HepG2 (cell line): ENCODE data around the gene APCDD1L. TPM values are rescaled to one million over a fixed set of nuclear protein-coding genes. Genes with fewer than 3 reads are reported as not detected.

Source experiments
- ATAC-seq: fragments of 200-7000 bp; cut with Tn5 transposase; 3 replicates; pipeline ENCODE4 v1.9.1; 2020; ENCODE audit warnings: mild to moderate bottlenecking, moderate library complexity
- BruUV-seq: library from RNA; stranded (reverse); fragments of 400-500 nt; replicated peaks from 2 replicates; lab custom pipeline; 2021; lab: Mats Ljungman, UMichigan
- CTCF ChIA-PET: fragments of 300-600 bp; formaldehyde crosslinking; extraction: SDS; loops from one replicate; lab custom pipeline; 2021; ENCODE audit warnings: low total read pairs, inconsistent platforms, low intra/inter-chr PET ratio; lab: Yijun Ruan, JAX
- POLR2A ChIA-PET: fragments of 350-600 bp; sonication (Branson Sonifier 250); formaldehyde crosslinking; loops from one replicate; lab custom pipeline; 2020; ENCODE audit warnings: antibody characterized with exemption, inconsistent platforms; lab: Yijun Ruan, JAX
- DNase-seq: peaks from one replicate; pipeline ENCODE4 v3.0.0-alpha.2; 2015; ENCODE audit warnings: low spot score
- FAIRE-seq: peaks from 3 replicates; lab custom pipeline; 2011; peaks lifted over from hg19 to GRCh38; lab: Jason Lieb, UNC
- H2AFZ ChIP-seq: one replicate; pipeline ENCODE4 v1.6.1; 2011; ENCODE audit warnings: low read length, inconsistent platforms
- H3K27ac ChIP-seq: fragments of 300-600 bp; 3 replicates; pipeline ENCODE4 v1.8.0; 2011; ENCODE audit warnings: mixed run types, mild to moderate bottlenecking, mixed read lengths, low read length, inconsistent platforms; ENCODE audit not compliant: insufficient read depth; ENCODE audit errors: extremely low read length
- H3K27me3 ChIP-seq, 2 experiments: fragments of 200-600 bp in 1 of 2; 2 replicates in 1 of 2; 3 replicates in 1 of 2; pipeline versions ENCODE4 v1.6.0 to v1.8.0; 2011; ENCODE audit warnings: low read length in 2 of 2, mild to moderate bottlenecking in 2 of 2, moderate library complexity in 2 of 2, inconsistent platforms in 1 of 2; ENCODE audit not compliant: insufficient read depth in 2 of 2, control insufficient read depth in 1 of 2
- H3K36me3 ChIP-seq, 2 experiments: fragments of 200-600 bp in 1 of 2; replicated peaks in 1 of 2; 2 replicates in 1 of 2; 3 replicates in 1 of 2; pipeline versions ENCODE4 v1.5.1 to v1.8.0; 2011; ENCODE audit warnings: low read length in 2 of 2, inconsistent platforms in 1 of 2; ENCODE audit not compliant: insufficient read depth in 2 of 2, control insufficient read depth in 1 of 2
- H3K4me1 ChIP-seq: 2 replicates; pipeline ENCODE4 v1.5.1; 2012; ENCODE audit warnings: low read length, inconsistent platforms; ENCODE audit not compliant: insufficient read depth
- H3K4me2 ChIP-seq: 2 replicates; pipeline ENCODE4 v1.6.0; 2011; ENCODE audit warnings: low read depth, low read length, inconsistent platforms
- H3K4me3 ChIP-seq, 3 experiments: fragments of 200-600 bp in 1 of 3; sonication (generic), shearing (Covaris generic) in 1 of 3; replicated peaks in 1 of 3; 2 replicates each; pipeline ENCODE4 v1.5.1; 2011 to 2016; ENCODE audit warnings: low read length in 3 of 3, inconsistent platforms in 2 of 3, low read depth in 2 of 3, mild to moderate bottlenecking in 2 of 3, control low read depth in 1 of 3, mixed read lengths in 1 of 3; ENCODE audit not compliant: insufficient read depth in 1 of 3
- H3K79me2 ChIP-seq: one replicate; pipeline ENCODE4 v1.6.1; 2011; ENCODE audit warnings: low read length, inconsistent platforms; ENCODE audit not compliant: insufficient read depth
- H3K9ac ChIP-seq: 2 replicates; pipeline ENCODE4 v1.6.0; 2011; ENCODE audit warnings: mild to moderate bottlenecking, low read depth, low read length, inconsistent platforms; ENCODE audit not compliant: insufficient read depth
- H3K9me3 ChIP-seq: 2 replicates; pipeline ENCODE4 v1.5.1; 2012; ENCODE audit warnings: mild to moderate bottlenecking, low read length
- H4K20me1 ChIP-seq: 2 replicates; pipeline ENCODE4 v1.6.0; 2011; ENCODE audit warnings: inconsistent platforms, mild to moderate bottlenecking, low read length, moderate library complexity; ENCODE audit not compliant: insufficient read depth
- AHR ChIP-seq: IDR thresholded peaks from 2 replicates; pipeline ENCODE4 v1.6.1; 2018; ENCODE audit warnings: missing genetic modification reagents, missing compliant biosample characterization
- FOXA3 ChIP-seq: IDR thresholded peaks from 2 replicates; pipeline ENCODE4 v1.6.1; 2016; ENCODE audit warnings: missing genetic modification reagents, missing compliant biosample characterization
- KAT8 ChIP-seq: IDR thresholded peaks from 2 replicates; pipeline ENCODE4 v1.6.1; 2016; ENCODE audit warnings: missing genetic modification reagents, missing compliant biosample characterization
- KDM5A ChIP-seq: fragments of 200-600 bp; sonication (generic); IDR thresholded peaks from 2 replicates; pipeline ENCODE4 v1.7.0; 2018; ENCODE audit warnings: antibody characterized with exemption, mild to moderate bottlenecking, low read length, borderline replicate concordance
- NRL ChIP-seq: sonication (generic); formaldehyde crosslinking; IDR thresholded peaks from 2 replicates; pipeline ENCODE4 v1.5.0; 2020; ENCODE audit warnings: missing genetic modification reagents, mild to moderate bottlenecking, moderate library complexity, borderline replicate concordance
- PHF8 ChIP-seq: sonication (generic); formaldehyde crosslinking; IDR thresholded peaks from 2 replicates; pipeline ENCODE4 v1.5.0; 2020; ENCODE audit warnings: missing genetic modification reagents
- ZNF205 ChIP-seq: IDR thresholded peaks from 2 replicates; pipeline ENCODE4 v1.6.1; 2018; ENCODE audit warnings: missing biosample characterization, missing genetic modification reagents
- ZNF253 ChIP-seq: sonication (generic); formaldehyde crosslinking; IDR thresholded peaks from 2 replicates; pipeline ENCODE4 v1.8.0; 2022; ENCODE audit warnings: mild to moderate bottlenecking, missing genetic modification reagents, borderline replicate concordance
- ZNF343 ChIP-seq: sonication (generic); formaldehyde crosslinking; IDR thresholded peaks from 2 replicates; pipeline ENCODE4 v1.4.0; 2020; ENCODE audit warnings: mild to moderate bottlenecking, missing genetic modification reagents
- ZNF589 ChIP-seq: sonication (generic); formaldehyde crosslinking; conservative IDR thresholded peaks from 2 replicates; pipeline ENCODE4 v1.8.0; 2022; ENCODE audit warnings: mild to moderate bottlenecking, moderate library complexity, missing genetic modification reagents
- ZNF75D ChIP-seq: sonication (generic); formaldehyde crosslinking; IDR thresholded peaks from 2 replicates; pipeline ENCODE4 v1.8.1; 2023; ENCODE audit warnings: missing genetic modification reagents, mild to moderate bottlenecking, borderline replicate concordance
- ZNF891 ChIP-seq: sonication (generic); formaldehyde crosslinking; IDR thresholded peaks from 2 replicates; pipeline ENCODE4 v1.5.0; 2020; ENCODE audit warnings: mild to moderate bottlenecking, missing genetic modification reagents
- ZSCAN12 ChIP-seq: sonication (generic); formaldehyde crosslinking; IDR thresholded peaks from 2 replicates; pipeline ENCODE4 v1.9.0; 2021; ENCODE audit warnings: mild to moderate bottlenecking, missing genetic modification reagents
- WGBS: methylation state at CpG from one replicate; pipeline ENCODE4 v1.1.6; 2017; ENCODE audit warnings: low lambda C conversion rate; 5-methylcytosine and 5-hydroxymethylcytosine counted together
- in situ Hi-C: cut with HindIII; loops from 2 replicates; pipeline ENCODE4 v1.10.0; 2017; ENCODE audit warnings: low pct_unique_long_range_greater_than_20kb; ENCODE audit not compliant: extremely low pct_ligation_motif_present
- intact Hi-C: fragments of 100-400 bp; cut with micrococcal nuclease; formaldehyde crosslinking; loops from one replicate; pipeline ENCODE4 v1.10.0; 2022; ENCODE audit not compliant: unreplicated experiment
- polyA plus RNA-seq, 8 experiments: library from polyadenylated mRNA; depleted of rRNA in 3 of 8; stranded (reverse) in 7 of 8; unstranded in 1 of 8; fragments of >200 nt; fragmentation: Illumina TruSeq in 4 of 8; extraction: Trizol in 4 of 8; gene quantifications; 2 replicates each; pipeline versions ENCODE4 v1.2.1 to v1.2.3, GENCODE V29; 2011 to 2016; ENCODE audit warnings: low read depth in 4 of 8, missing spikeins in 1 of 8, mixed read lengths in 1 of 8; ENCODE audit not compliant: insufficient read depth in 1 of 8
- total RNA-seq, 5 experiments: library from RNA; depleted of rRNA; stranded (reverse); fragments of >200 nt; fragmentation: Illumina TruSeq; extraction: Trizol; gene quantifications; 2 replicates each; pipeline ENCODE4 v1.2.3, GENCODE V29; 2016; ENCODE audit warnings: low read depth in 1 of 5
- TF ChIP-seq, protein P1 (sequence below): sonication (generic); formaldehyde crosslinking; IDR thresholded peaks from 2 replicates; pipeline ENCODE4 v1.5.0; 2020; ENCODE audit warnings: mild to moderate bottlenecking, missing genetic modification reagents
- TF ChIP-seq, protein P2 (sequence below): sonication (generic); formaldehyde crosslinking; IDR thresholded peaks from 2 replicates; pipeline ENCODE4 v1.8.0; 2022; ENCODE audit warnings: low read depth, missing genetic modification reagents
- TF ChIP-seq, protein P3 (sequence below): sonication (generic); formaldehyde crosslinking; IDR thresholded peaks from 2 replicates; pipeline ENCODE4 v1.4.0; 2020; ENCODE audit warnings: missing genetic modification reagents

Gene APCDD1L
- total and polyA plus RNA-seq, 2 of the 13 experiments (the other 11 are each of a cell fraction or from before 2014, with no cell fraction given), result not detected

DNA sequence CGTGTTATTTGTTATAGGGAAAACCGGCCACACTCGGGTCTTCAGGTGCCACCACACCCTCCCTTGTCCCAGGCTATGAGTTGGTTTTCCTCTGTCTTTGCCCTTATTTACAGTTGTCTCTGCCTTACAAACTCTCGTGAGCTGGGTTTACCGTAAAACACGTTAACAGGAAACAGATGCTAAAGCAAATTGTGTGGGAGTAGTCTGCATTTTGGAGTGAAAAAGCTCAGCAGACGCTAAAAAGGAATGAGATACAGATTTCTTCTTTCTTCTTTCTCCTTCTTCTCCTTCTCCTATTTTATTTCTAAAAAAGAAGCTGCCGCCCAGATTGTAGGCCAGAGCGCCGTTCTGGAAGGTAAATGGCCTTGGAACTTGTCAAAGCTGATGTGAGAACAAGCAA, 51.9 kb downstream of the APCDD1L start:
- no peaks in the 10 kb centered on the region for H3K9me3 ChIP-seq
- ATAC-seq, result no peak
- ChIA-PET POLR2A (no interaction called here), CTCF (no interaction called here)
- 0 out of 5 replicates have a peak, but pooled peaks cover 0 to 3% of the 10 kb centered on the region in 2 experiments for H3K27me3 ChIP-seq
- no peak for FAIRE-seq
- H2AFZ ChIP-seq, result no peak overlapping the region
- no peak overlapping the region for H3K4me3 ChIP-seq
- H3K4me2 ChIP-seq, result no peak overlapping the region
- WGBS, result 78% methylated on average over 10 of the region's 10 CpGs
- TF ChIP-seq, protein P1, sequence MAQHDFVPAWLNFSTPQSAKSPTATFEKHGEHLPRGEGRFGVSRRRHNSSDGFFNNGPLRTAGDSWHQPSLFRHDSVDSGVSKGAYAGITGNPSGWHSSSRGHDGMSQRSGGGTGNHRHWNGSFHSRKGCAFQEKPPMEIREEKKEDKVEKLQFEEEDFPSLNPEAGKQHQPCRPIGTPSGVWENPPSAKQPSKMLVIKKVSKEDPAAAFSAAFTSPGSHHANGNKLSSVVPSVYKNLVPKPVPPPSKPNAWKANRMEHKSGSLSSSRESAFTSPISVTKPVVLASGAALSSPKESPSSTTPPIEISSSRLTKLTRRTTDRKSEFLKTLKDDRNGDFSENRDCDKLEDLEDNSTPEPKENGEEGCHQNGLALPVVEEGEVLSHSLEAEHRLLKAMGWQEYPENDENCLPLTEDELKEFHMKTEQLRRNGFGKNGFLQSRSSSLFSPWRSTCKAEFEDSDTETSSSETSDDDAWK, result no peak
- TF ChIP-seq ZNF205 (no peak), PHF8 (no peak), ZNF343 (CRISPR knock-in tag) (no peak), FOXA3 (CRISPR knock-in tag) (no peak), ZNF891 (no peak), ZNF75D (CRISPR knock-in tag) (no peak), KDM5A (no peak), ZNF589 (CRISPR knock-in tag) (no peak), NRL (CRISPR knock-in tag) (no peak), KAT8 (CRISPR knock-in tag) (no peak), ZNF253 (CRISPR knock-in tag) (no peak), AHR (no peak), ZSCAN12 (CRISPR knock-in tag) (no peak)
- TF ChIP-seq, protein P2, sequence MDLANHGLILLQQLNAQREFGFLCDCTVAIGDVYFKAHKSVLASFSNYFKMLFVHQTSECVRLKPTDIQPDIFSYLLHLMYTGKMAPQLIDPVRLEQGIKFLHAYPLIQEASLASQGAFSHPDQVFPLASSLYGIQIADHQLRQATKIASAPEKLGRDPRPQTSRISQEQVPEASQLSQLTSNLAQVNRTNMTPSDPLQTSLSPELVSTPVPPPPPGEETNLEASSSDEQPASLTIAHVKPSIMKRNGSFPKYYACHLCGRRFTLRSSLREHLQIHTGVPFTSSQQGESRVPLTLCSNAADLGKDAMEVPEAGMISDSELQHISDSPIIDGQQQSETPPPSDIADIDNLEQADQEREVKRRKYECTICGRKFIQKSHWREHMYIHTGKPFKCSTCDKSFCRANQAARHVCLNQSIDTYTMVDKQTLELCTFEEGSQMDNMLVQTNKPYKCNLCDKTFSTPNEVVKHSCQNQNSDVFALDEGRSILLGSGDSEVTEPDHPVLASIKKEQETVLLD (CRISPR knock-in tag), result no peak
- TF ChIP-seq, protein P3, sequence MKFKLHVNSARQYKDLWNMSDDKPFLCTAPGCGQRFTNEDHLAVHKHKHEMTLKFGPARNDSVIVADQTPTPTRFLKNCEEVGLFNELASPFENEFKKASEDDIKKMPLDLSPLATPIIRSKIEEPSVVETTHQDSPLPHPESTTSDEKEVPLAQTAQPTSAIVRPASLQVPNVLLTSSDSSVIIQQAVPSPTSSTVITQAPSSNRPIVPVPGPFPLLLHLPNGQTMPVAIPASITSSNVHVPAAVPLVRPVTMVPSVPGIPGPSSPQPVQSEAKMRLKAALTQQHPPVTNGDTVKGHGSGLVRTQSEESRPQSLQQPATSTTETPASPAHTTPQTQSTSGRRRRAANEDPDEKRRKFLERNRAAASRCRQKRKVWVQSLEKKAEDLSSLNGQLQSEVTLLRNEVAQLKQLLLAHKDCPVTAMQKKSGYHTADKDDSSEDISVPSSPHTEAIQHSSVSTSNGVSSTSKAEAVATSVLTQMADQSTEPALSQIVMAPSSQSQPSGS (CRISPR knock-in tag), result no peak
- H3K79me2 ChIP-seq, result no peaks in the 10 kb centered on the region
- intact Hi-C loops (no loop called here), in situ Hi-C loops (no loop called here)
- H3K27ac ChIP-seq, result no peak overlapping the region
- no peak overlapping the region for H3K9ac ChIP-seq
- BruUV-seq, result no TSS peak
- H3K36me3 ChIP-seq, result no peaks in the 10 kb centered on the region
- no peaks in the 10 kb centered on the region for H3K4me1 ChIP-seq
- no peaks in the 10 kb centered on the region for H4K20me1 ChIP-seq
- no peak for DNase-seq
